Measurements from ENCODE around the gene NXNL1.
A peak's percentile ranks its signal among the peaks of the same experiment; 100 is the strongest.
"Not testable (repeated sequence)": the region's sequence is repeated elsewhere in the genome, so short reads cannot be mapped to it uniquely, and the experiment has no call there.

NXNL1 gene

GRCh38 chr19:17460372-17461230 lies at the start of gene NXNL1:
Gene NXNL1, minus strand, starts transcription at chr19:17460926. Its CDS starts 57 bp downstream, at chr19:17460869.
- Histone ChIP-seq H3K4me1 (no peaks in the 10 kb centered on the region), H3K9me3 (no peaks in the 10 kb centered on the region), H3K4me3 (no peak within 1 kb of the TSS), H3K36me3 (replicated peaks) (no peaks in the 10 kb centered on the region), H3K27me3 (ENCODE audit: low read depth) (no peaks in the 10 kb centered on the region)
- in situ Hi-C loops (cut with MboI; ENCODE audit: low sequenced_read_pairs), result no loop called here
- DNase-seq (ENCODE audit: low spot score in 2 of 2), result no peak

- H3K27me3 ChIP-seq (ENCODE audit: low read depth); in situ Hi-C loops (cut with MboI; ENCODE audit: low sequenced_read_pairs); H3K9me3 ChIP-seq; H3K4me3 ChIP-seq; DNase-seq (ENCODE audit: low spot score in 2 of 2); H3K36me3 ChIP-seq (replicated peaks): not testable (repeated sequence)
- H3K4me1 ChIP-seq, result peaks cover 20% of the 10 kb centered on the region
These were observed 47.8 kb upstream of the NXNL1 start for GRCh38 chr19:17508558-17508933.

- Histone ChIP-seq H3K9me3 (peaks cover 4% of the 10 kb centered on the region; the same call in 1 of the 2 replicates), H3K4me1 (peaks cover 14% of the 10 kb centered on the region), H3K27me3 (ENCODE audit: low read depth) (no peaks in the 10 kb centered on the region), H3K36me3 (replicated peaks) (no peaks in the 10 kb centered on the region), H3K4me3 (no peak overlapping the region)
- DNase-seq (ENCODE audit: low spot score in 2 of 2), result no peak
- in situ Hi-C loops (cut with MboI; ENCODE audit: low sequenced_read_pairs), result no loop called here
These were observed 46.0 kb upstream of the NXNL1 start for GRCh38 chr19:17506745-17507144.

GRCh38 chr19:17505223-17505622 lies 44.5 kb upstream of the NXNL1 start:
- peaks cover 3% of the 10 kb centered on the region; the same call in 1 of the 2 replicates for H3K9me3 ChIP-seq
- peaks cover 8% of the 10 kb centered on the region for H3K4me1 ChIP-seq
- DNase-seq (ENCODE audit: low spot score in 2 of 2), result no peak
- H3K27me3 ChIP-seq (ENCODE audit: low read depth), result no peaks in the 10 kb centered on the region
- H3K4me3 ChIP-seq, result no peak overlapping the region
- no peaks in the 10 kb centered on the region for H3K36me3 ChIP-seq (replicated peaks)
- in situ Hi-C loops (cut with MboI; ENCODE audit: low sequenced_read_pairs), result no loop called here

- no peaks in the 10 kb centered on the region for H3K9me3 ChIP-seq
- in situ Hi-C loops (cut with MboI; ENCODE audit: low sequenced_read_pairs), result no loop called here
- H3K4me1 ChIP-seq, result peaks cover 8% of the 10 kb centered on the region
- DNase-seq (ENCODE audit: low spot score in 2 of 2), result no peak
- H3K4me3 ChIP-seq, result no peak overlapping the region
- no peaks in the 10 kb centered on the region for H3K36me3 ChIP-seq (replicated peaks)
- H3K27me3 ChIP-seq (ENCODE audit: low read depth), result no peaks in the 10 kb centered on the region
These were observed 43.7 kb upstream of the NXNL1 start for GRCh38 chr19:17504456-17504855.

GRCh38 chr19:17504030-17504429 lies 43.3 kb upstream of the NXNL1 start:
- no peak for DNase-seq (ENCODE audit: low spot score in 2 of 2)
- no peaks in the 10 kb centered on the region for H3K9me3 ChIP-seq
- H3K36me3 ChIP-seq (replicated peaks), result no peaks in the 10 kb centered on the region
- no peaks in the 10 kb centered on the region for H3K27me3 ChIP-seq (ENCODE audit: low read depth)
- in situ Hi-C loops (cut with MboI; ENCODE audit: low sequenced_read_pairs), result no loop called here
- peaks cover 8% of the 10 kb centered on the region for H3K4me1 ChIP-seq
- H3K4me3 ChIP-seq, result no peak overlapping the region

- Histone ChIP-seq H3K27me3 (ENCODE audit: low read depth) (no peaks in the 10 kb centered on the region), H3K36me3 (replicated peaks) (no peaks in the 10 kb centered on the region), H3K4me3 (no peak overlapping the region), H3K4me1 (peaks cover 10% of the 10 kb centered on the region), H3K9me3 (no peaks in the 10 kb centered on the region)
- DNase-seq (ENCODE audit: low spot score in 2 of 2), result no peak
- in situ Hi-C loops (cut with MboI; ENCODE audit: low sequenced_read_pairs), result no loop called here
These were observed 42.5 kb upstream of the NXNL1 start for GRCh38 chr19:17503240-17503639.

GRCh38 chr19:17500447-17501198 lies 39.9 kb upstream of the NXNL1 start:
- Histone ChIP-seq H3K4me1 (peaks cover 7% of the 10 kb centered on the region), H3K36me3 (replicated peaks) (no peaks in the 10 kb centered on the region), H3K27me3 (ENCODE audit: low read depth) (no peaks in the 10 kb centered on the region), H3K9me3 (no peaks in the 10 kb centered on the region), H3K4me3 (no peak overlapping the region)
- DNase-seq (ENCODE audit: low spot score in 2 of 2), result no peak
- in situ Hi-C loops (cut with MboI; ENCODE audit: low sequenced_read_pairs), result no loop called here

- no peak for DNase-seq (ENCODE audit: low spot score in 2 of 2)
- Histone ChIP-seq H3K4me1 (peaks cover 7% of the 10 kb centered on the region), H3K4me3 (no peak overlapping the region), H3K36me3 (replicated peaks) (no peaks in the 10 kb centered on the region), H3K27me3 (ENCODE audit: low read depth) (no peaks in the 10 kb centered on the region), H3K9me3 (no peaks in the 10 kb centered on the region)
- in situ Hi-C loops (cut with MboI; ENCODE audit: low sequenced_read_pairs), result no loop called here
These were observed 39.1 kb upstream of the NXNL1 start for GRCh38 chr19:17499648-17500446.

- H3K9me3 ChIP-seq; H3K27me3 ChIP-seq (ENCODE audit: low read depth); H3K4me3 ChIP-seq; H3K36me3 ChIP-seq (replicated peaks); H3K4me1 ChIP-seq; in situ Hi-C loops (cut with MboI; ENCODE audit: low sequenced_read_pairs): not testable (repeated sequence)
- peak in 1 of 2 experiments; percentile 42 for DNase-seq (ENCODE audit: low spot score in 2 of 2)
These were observed 38.3 kb upstream of the NXNL1 start for GRCh38 chr19:17499025-17499424.

- no peaks in the 10 kb centered on the region for H3K36me3 ChIP-seq (replicated peaks)
- no peaks in the 10 kb centered on the region for H3K9me3 ChIP-seq
- H3K4me3 ChIP-seq, result no peak overlapping the region
- in situ Hi-C loops (cut with MboI; ENCODE audit: low sequenced_read_pairs), result no loop called here
- H3K27me3 ChIP-seq (ENCODE audit: low read depth), result no peaks in the 10 kb centered on the region
- H3K4me1 ChIP-seq, result peaks cover 7% of the 10 kb centered on the region
- DNase-seq (ENCODE audit: low spot score in 2 of 2), result no peak
These were observed 36.5 kb upstream of the NXNL1 start for GRCh38 chr19:17497149-17497798.

- no peaks in the 10 kb centered on the region for H3K9me3 ChIP-seq
- in situ Hi-C loops (cut with MboI; ENCODE audit: low sequenced_read_pairs), result no loop called here
These were observed 35.7 kb upstream of the NXNL1 start for GRCh38 chr19:17496337-17496997.

More at GRCh38 chr19:17496337-17496997, 35.7 kb upstream of the NXNL1 start:
- no peak overlapping the region for H3K4me3 ChIP-seq
- peaks cover 7% of the 10 kb centered on the region for H3K4me1 ChIP-seq
- H3K36me3 ChIP-seq (replicated peaks), result no peaks in the 10 kb centered on the region
- no peaks in the 10 kb centered on the region for H3K27me3 ChIP-seq (ENCODE audit: low read depth)
- peak; percentile 70 to 91 for DNase-seq (ENCODE audit: low spot score in 2 of 2)
